Spleen (tissue), 11 donors: ENCODE measurements around the gene ATRX. TPM values are rescaled to one million over a fixed set of nuclear protein-coding genes. Genes with fewer than 3 reads are reported as not detected.

Source experiments
- DNase-seq: peaks from one replicate; pipeline ENCODE4 v3.0.0-alpha.2; 2020
- H3K27ac ChIP-seq, 8 donors: fragments of 200-600 bp; sonication (generic) in 7 of 8; 1 replicate in 4 of 8; 2 replicates in 4 of 8; pipeline versions ENCODE4 v1.5.0 to v1.8.0; 2016 to 2021; ENCODE audit warnings: inconsistent platforms in 4 of 8, mild to moderate bottlenecking in 4 of 8, moderate library complexity in 1 of 8
- H3K27me3 ChIP-seq, 7 donors: fragments of 200-600 bp; sonication (generic) in 6 of 7; replicated peaks in 1 of 7; 1 replicate in 4 of 7; 2 replicates in 3 of 7; pipeline versions ENCODE4 v1.5.0 to v1.8.0; 2016 to 2021; ENCODE audit warnings: inconsistent platforms in 3 of 7, mild to moderate bottlenecking in 1 of 7
- H3K36me3 ChIP-seq, 6 donors: fragments of 200-600 bp; sonication (generic) in 5 of 6; 1 replicate in 4 of 6; 2 replicates in 2 of 6; pipeline versions ENCODE4 v1.5.0 to v1.8.0; 2016 to 2021; ENCODE audit warnings: inconsistent platforms in 2 of 6
- H3K4me1 ChIP-seq, 6 donors: fragments of 200-600 bp; sonication (generic) in 5 of 6; 1 replicate in 3 of 6; 2 replicates in 3 of 6; pipeline versions ENCODE4 v1.5.0 to v1.8.0; 2016 to 2021; ENCODE audit warnings: inconsistent platforms in 3 of 6
- H3K4me3 ChIP-seq, 8 donors: fragments of 200-600 bp; sonication (generic) in 7 of 8; 1 replicate in 4 of 8; 2 replicates in 4 of 8; pipeline versions ENCODE4 v1.5.0 to v1.8.0; 2016 to 2021; ENCODE audit warnings: inconsistent platforms in 4 of 8, mild to moderate bottlenecking in 4 of 8, moderate library complexity in 2 of 8
- H3K9me3 ChIP-seq, 8 donors: fragments of 200-600 bp; sonication (generic) in 7 of 8; 1 replicate in 4 of 8; 2 replicates in 4 of 8; pipeline versions ENCODE4 v1.5.0 to v1.8.0; 2016 to 2021; ENCODE audit warnings: inconsistent platforms in 4 of 8
- POLR2A ChIP-seq, 3 donors: fragments of 450-650 bp; IDR thresholded peaks; one replicate each; pipeline ENCODE4 v1.5.1; 2017; ENCODE audit warnings: antibody characterized with exemption in 3 of 3, mild to moderate bottlenecking in 1 of 3
- POLR2AphosphoS5 ChIP-seq, 3 donors: sonication (generic); formaldehyde crosslinking; IDR thresholded peaks; one replicate each; pipeline ENCODE4 v1.5.1; 2017; ENCODE audit warnings: antibody characterized with exemption in 3 of 3
- WGBS, 5 donors: extraction: QIAGEN DNeasy Blood & Tissue Kit in 3 of 5; methylation state at CpG; one replicate each; pipeline versions ENCODE4 v1.1.5 to v1.1.7; 2013 to 2018; 5-methylcytosine and 5-hydroxymethylcytosine counted together
- intact Hi-C: fragments of 100-400 bp; cut with DNase I; formaldehyde crosslinking; loops from one replicate; pipeline ENCODE4 v1.15.0; 2023; ENCODE audit warnings: low total_unique reads
- polyA plus RNA-seq, 3 donors: library from polyadenylated mRNA; stranded (reverse); fragments of 200-250 nt; gene quantifications; one replicate each; pipeline ENCODE4 v1.2.1, GENCODE V29; 2013
- small RNA-seq, 4 donors: library from RNA; depleted of rRNA; stranded (forward); fragments of <200 nt; gene quantifications; one replicate each; pipeline ENCODE3, GENCODE V24; 2016
- total RNA-seq, 7 donors: library from RNA; depleted of rRNA in 3 of 7; stranded (reverse); fragments of >200 nt in 3 of 7; fragmentation: NEBNext Ultra II Directional in 4 of 7; extraction: Animal tissue kit (Norgen Biotek cat#: 25700) in 4 of 7; gene quantifications; one replicate each; pipeline versions ENCODE4 v1.1.0 to v1.2.1, GENCODE V29; 2016 to 2021
- TF ChIP-seq, protein P1 (sequence below), 11 experiments: fragments of 200-600 bp in 7 of 11; fragments of 450-650 bp in 4 of 11; sonication (generic) in 4 of 11; IDR thresholded peaks in 8 of 11; conservative IDR thresholded peaks in 3 of 11; 1 replicate in 7 of 11; 2 replicates in 4 of 11; pipeline versions ENCODE4 v1.4.0 to v1.8.0; 2016 to 2021; ENCODE audit warnings: antibody characterized with exemption in 11 of 11, inconsistent platforms in 4 of 11, mild to moderate bottlenecking in 1 of 11
- donor health status: healthy with polysubstance abuse.
- donor health status: DM: no; HTN: no; CAD: no; lungs with moderate emphysema.
- donor health status: DM: no; HTN: no; CAD: no.
- donor health status: Bipolar disorder and iron deficiency.
- donor health status: healthy.
- donor health status: DM: no; HTN: no; CAD: no.
- donor health status: DM: yes; HTN: yes; CAD: no.

The ATRX gene
- total and polyA plus RNA-seq, 10 donors, result 8.2 to 150 (median 109) TPM

DNA sequence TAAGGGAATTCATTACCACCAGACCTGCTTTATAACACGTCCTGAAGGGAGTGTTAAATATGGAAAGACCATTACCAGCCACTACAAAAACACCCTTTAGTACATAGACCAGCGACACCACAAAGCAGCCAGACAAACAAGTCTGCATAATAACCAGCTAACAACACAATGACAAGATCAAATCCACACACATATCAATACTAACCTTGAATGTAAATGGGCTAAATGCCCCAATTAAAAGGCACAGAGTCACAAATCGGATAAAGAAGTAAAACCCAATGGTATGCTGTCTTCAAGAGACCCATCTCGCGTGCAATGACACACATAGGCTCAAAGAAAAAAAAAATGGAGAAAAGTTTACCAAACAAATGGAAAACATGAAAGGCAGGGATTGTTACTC, 302.0 kb downstream of the ATRX start:
- Histone ChIP-seq H3K4me1 (no peaks in the 10 kb centered on the region), H3K27me3 (no peaks in the 10 kb centered on the region), H3K4me3 (no peak overlapping the region), H3K27ac (no peak overlapping the region), H3K36me3 (no peaks in the 10 kb centered on the region), H3K9me3 (peaks cover 0 to 27% (median 8%) of the 10 kb centered on the region in 8 donors)
- intact Hi-C loops, result no loop called here
- DNase-seq, result no peak
- WGBS, 5 donors, result 71 to 91% (median 85%) methylated on average over 5 of the region's 5 CpGs
- TF ChIP-seq POLR2AphosphoS5 (IDR thresholded peaks at IDR 0.05) (no peak), POLR2A (IDR thresholded peaks at IDR 0.05) (no peak)
- TF ChIP-seq, protein P1, sequence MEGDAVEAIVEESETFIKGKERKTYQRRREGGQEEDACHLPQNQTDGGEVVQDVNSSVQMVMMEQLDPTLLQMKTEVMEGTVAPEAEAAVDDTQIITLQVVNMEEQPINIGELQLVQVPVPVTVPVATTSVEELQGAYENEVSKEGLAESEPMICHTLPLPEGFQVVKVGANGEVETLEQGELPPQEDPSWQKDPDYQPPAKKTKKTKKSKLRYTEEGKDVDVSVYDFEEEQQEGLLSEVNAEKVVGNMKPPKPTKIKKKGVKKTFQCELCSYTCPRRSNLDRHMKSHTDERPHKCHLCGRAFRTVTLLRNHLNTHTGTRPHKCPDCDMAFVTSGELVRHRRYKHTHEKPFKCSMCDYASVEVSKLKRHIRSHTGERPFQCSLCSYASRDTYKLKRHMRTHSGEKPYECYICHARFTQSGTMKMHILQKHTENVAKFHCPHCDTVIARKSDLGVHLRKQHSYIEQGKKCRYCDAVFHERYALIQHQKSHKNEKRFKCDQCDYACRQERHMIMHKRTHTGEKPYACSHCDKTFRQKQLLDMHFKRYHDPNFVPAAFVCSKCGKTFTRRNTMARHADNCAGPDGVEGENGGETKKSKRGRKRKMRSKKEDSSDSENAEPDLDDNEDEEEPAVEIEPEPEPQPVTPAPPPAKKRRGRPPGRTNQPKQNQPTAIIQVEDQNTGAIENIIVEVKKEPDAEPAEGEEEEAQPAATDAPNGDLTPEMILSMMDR (IDR thresholded peaks at IDR 0.05 in 8 of 11, conservative IDR thresholded peaks at IDR 0.05 in 3 of 11), result no peak

DNA sequence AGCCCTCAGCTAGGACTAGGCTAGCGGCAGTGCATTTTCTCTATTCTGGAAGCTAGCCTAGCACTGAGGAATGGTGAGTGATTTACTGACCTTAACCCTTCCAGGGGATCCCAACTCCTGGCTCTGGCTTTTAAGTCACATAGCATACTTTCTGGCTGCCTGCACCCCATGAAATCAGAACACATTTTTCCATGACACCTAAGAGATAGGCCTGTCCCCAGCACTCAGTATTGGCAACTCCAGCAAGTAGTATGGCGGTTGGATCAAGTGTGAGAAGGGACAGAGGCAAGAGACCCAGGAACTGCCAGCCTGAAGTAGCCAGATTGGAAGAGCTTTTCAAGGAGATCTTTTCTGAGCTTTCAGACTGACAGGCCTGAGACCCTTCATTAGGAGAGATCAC, 330.6 kb downstream of the ATRX start:
- Histone ChIP-seq H3K4me3 (no peak overlapping the region), H3K9me3 (no peaks in the 10 kb centered on the region), H3K4me1 (no peaks in the 10 kb centered on the region), H3K27me3 (no peaks in the 10 kb centered on the region), H3K27ac (no peak overlapping the region), H3K36me3 (no peaks in the 10 kb centered on the region)
- no peak for DNase-seq
- TF ChIP-seq, protein P1 (IDR thresholded peaks at IDR 0.05 in 8 of 11, conservative IDR thresholded peaks at IDR 0.05 in 3 of 11), result no peak
- TF ChIP-seq POLR2A (IDR thresholded peaks at IDR 0.05), result no peak
- TF ChIP-seq POLR2AphosphoS5 (IDR thresholded peaks at IDR 0.05), result no peak
- WGBS, 5 donors, result 81 to 95% (median 92%) methylated on average over 2 of the region's 2 CpGs; no CpG with 5 or more reads in 1 of the 5 donors
- intact Hi-C loops, result no loop called here

Small RNA genes lying within 50 kb of the gene (small RNA-seq; reads per million reads assigned to genes)
- 0 reads per million in 4 donors for gene FABP5P15

Other genes starting within 250 kb of the ATRX start
- gene MAGT1, start 109.2 kb upstream of the ATRX start, total RNA-seq, result 10 to 100 TPM; 41.7 to 59.9 (median 45.6) TPM
- gene MAGT1, start 109.2 kb upstream of the ATRX start, polyA plus RNA-seq, result 10 to 100 TPM in 2 of 3 donors, 1 to 10 TPM in 1; 7.4 to 12.9 (median 12.7) TPM
- gene COX7B, start 113.3 kb upstream of the ATRX start, total RNA-seq, result 100 to 1,000 TPM; 101 to 259 (median 130) TPM
- 100 to 1,000 TPM; 372 to 504 (median 462) TPM for gene COX7B, start 113.3 kb upstream of the ATRX start, polyA plus RNA-seq
- gene ATP7A, start 124.5 kb upstream of the ATRX start, total RNA-seq, result 10 to 100 TPM; 12.7 to 18.8 (median 16.7) TPM
- 1 to 10 TPM; 1.4 to 1.5 (median 1.5) TPM for gene ATP7A, start 124.5 kb upstream of the ATRX start, polyA plus RNA-seq
- not detected for gene PGAM4, start 183.4 kb upstream of the ATRX start, total RNA-seq
- not detected for gene PGAM4, start 183.4 kb upstream of the ATRX start, polyA plus RNA-seq